ENCODE data around the gene CCDC92. TPM values are rescaled to one million over a fixed set of nuclear protein-coding genes. Genes with fewer than 3 reads are reported as not detected.
A peak's percentile ranks its signal among the peaks of the same experiment; 100 is the strongest.

CCDC92 gene
- total RNA-seq, 1 experiment from 2014 or later, result 0.63 TPM

- DNase-seq (ENCODE audit: low read depth), result no peak
These were observed 82.1 kb downstream of the CCDC92 start for GRCh38 chr12:123890536-123890902.

DNA sequence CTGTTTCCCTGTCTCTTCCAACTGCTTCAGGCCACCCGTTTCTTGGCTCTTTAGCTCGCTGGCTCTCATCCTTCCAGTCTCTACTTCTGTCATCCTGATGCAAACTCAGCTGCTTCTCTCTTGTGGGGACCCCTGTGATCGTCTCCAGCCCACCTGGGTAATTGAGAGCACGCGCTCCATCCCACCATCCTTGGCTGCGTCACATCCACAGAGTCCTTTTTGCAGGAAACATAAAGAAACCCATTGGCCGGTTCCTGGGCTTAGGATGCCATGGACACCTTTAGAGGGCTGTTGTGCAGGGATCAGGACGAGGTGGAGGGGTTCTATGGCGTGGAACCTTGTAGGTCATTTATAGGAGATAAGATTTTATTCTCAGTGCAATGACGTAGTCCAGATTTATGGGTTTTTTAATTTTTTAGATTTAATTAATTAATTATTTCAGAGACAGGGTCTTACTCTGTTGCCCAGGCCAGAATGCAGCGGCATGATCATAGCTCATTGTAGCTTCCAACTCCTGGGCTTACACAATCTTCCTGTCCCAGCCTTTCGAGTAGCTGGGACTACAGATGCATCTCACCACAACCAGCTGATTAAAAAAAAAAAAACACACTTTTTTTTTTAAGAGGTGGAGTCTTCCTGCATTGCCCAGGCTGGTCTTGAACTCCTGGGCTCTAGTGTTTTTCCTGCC is 82.6 kb downstream of the CCDC92 start:
- peak; percentile 18 for DNase-seq (ENCODE audit: low read depth)

DNA sequence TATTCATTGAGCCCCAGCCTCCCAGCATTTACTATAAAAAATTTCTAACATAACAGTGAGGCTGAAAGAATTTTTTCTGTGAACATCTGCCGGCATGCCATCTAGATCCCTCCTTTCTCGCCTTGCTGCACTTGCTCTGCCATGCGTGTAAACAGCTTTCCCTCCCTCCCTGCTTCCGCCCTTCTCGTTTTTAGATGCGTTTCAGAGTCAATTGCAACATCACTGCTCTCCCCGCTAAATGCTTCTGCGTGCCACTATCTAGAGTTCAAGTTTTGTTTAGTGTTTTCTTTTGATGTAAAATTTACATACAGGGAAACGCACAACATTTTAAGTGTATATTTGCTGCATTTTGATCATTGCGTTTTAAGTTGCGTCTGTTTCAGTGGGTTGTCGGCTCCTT is 83.6 kb downstream of the CCDC92 start:
- DNase-seq (ENCODE audit: low read depth), result no peak

GRCh38 chr12:123886931-123887582 is 85.6 kb downstream of the CCDC92 start:
- DNase-seq (ENCODE audit: low read depth), result no peak

- no peak for DNase-seq (ENCODE audit: low read depth)
These were observed 86.4 kb downstream of the CCDC92 start for GRCh38 chr12:123886258-123886657.

Small RNA genes lying within 50 kb of the gene (small RNA-seq; reads per million reads assigned to genes)
- not detected for gene AC068790.4
- gene AC068790.6, result not detected

Other genes starting within 250 kb of the CCDC92 start
- 0.14 TPM in 1 of 2 replicates, not detected in the other for gene DNAH10, start 210.5 kb downstream of the CCDC92 start, total RNA-seq (2014; rRNA removed; shearing (Covaris generic))
- 46.8 and 55.4 TPM in 2 replicates for gene ZNF664, start 384 bp upstream of the CCDC92 start, total RNA-seq (2014; rRNA removed; shearing (Covaris generic))